ENCODE data around the gene RUNX3. TPM values are rescaled to one million over a fixed set of nuclear protein-coding genes. Genes with fewer than 3 reads are reported as not detected.

Gene RUNX3
- total and polyA plus RNA-seq, 2 of the 8 experiments (the other 6 are each of a cell fraction or from before 2014, with no cell fraction given) = 0.62 to 0.82 TPM

DNA sequence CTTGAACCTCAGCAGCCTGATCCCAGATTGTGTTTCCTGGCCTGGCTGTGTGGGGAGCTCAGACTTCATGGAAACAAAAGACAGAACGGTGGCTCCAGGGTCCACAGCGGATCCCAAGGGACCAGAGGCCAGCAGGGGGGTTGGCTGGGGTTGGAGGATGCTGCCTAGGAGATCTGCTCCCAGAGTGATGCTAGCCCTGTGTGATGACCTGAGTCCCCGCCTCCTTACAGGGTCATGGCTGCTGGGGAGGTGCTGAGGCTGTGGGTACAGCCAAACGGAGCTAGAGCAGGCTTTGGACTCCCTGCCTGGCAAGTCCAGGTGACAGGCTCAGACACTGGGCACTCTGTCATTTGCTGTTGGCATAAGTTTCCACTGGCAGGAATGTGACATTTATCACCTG is 11.5 kb upstream of the RUNX3 start:
- FAIRE-seq = no peak
- Histone ChIP-seq H3K4me3 (ENCODE audit: extremely low read depth in 1 of 4, insufficient read depth in 2 of 4, low read depth in 3 of 4, low read length in 4 of 4) (no peak overlapping the region), H4K8ac (ENCODE audit: extremely low read depth, insufficient read depth, low read length) (no peak overlapping the region), H3K27ac (ENCODE audit: low read depth, low read length) (no peak overlapping the region), H3K18ac (ENCODE audit: extremely low read depth, low read length) (no peak overlapping the region), H3K9ac (replicated peaks in 1 of 4; ENCODE audit: extremely low read depth in 1 of 4, low read depth in 3 of 4, low read length in 3 of 4) (no peak overlapping the region), H3K4ac (replicated peaks; ENCODE audit: insufficient read length, low read depth, low read length) (no peak overlapping the region), H4K5ac (ENCODE audit: insufficient read length, low read depth, low read length) (no peak overlapping the region), H3K9me3 (ENCODE audit: insufficient read depth in 2 of 2, low read depth in 1 of 2, low read length in 1 of 2) (no peaks in the 10 kb centered on the region), H2BK5ac (ENCODE audit: low read depth, low read length) (no peak overlapping the region), H2BK120ac (replicated peaks; ENCODE audit: low read depth, low read length) (no peak overlapping the region), H3K27me3 (replicated peaks in 1 of 4; ENCODE audit: control insufficient read depth in 3 of 4, extremely low read depth in 1 of 4, insufficient read depth in 3 of 4, low read length in 3 of 4) (no peaks in the 10 kb centered on the region), H3K79me2 (ENCODE audit: control insufficient read depth in 1 of 2, insufficient read depth in 2 of 2, low read length in 2 of 2) (no peaks in the 10 kb centered on the region), H3K79me1 (ENCODE audit: low read depth, low read length) (no peaks in the 10 kb centered on the region), H3K4me2 (ENCODE audit: insufficient read depth in 1 of 2, low read depth in 2 of 2, low read length in 2 of 2) (no peak overlapping the region), H3K23ac (ENCODE audit: insufficient read length) (no peak overlapping the region), H2AFZ (ENCODE audit: low read length) (no peak overlapping the region), H3K14ac (ENCODE audit: insufficient read length) (no peak overlapping the region), H3K56ac (replicated peaks; ENCODE audit: insufficient read length, low read depth, low read length) (no peak overlapping the region), H3K23me2 (ENCODE audit: low read depth, low read length) (no peaks in the 10 kb centered on the region), H4K91ac (replicated peaks; ENCODE audit: insufficient read length, low read length) (no peak overlapping the region), H2BK15ac (ENCODE audit: low read length) (no peak overlapping the region), H3K36me3 (ENCODE audit: control insufficient read depth in 2 of 4, insufficient read depth in 4 of 4, low read length in 3 of 4) (no peaks in the 10 kb centered on the region), H3K4me1 (replicated peaks in 1 of 4; ENCODE audit: control insufficient read depth in 3 of 4, insufficient read depth in 4 of 4, low read length in 3 of 4) (peaks cover 0 to 15% (median 1%) of the 10 kb centered on the region in 4 experiments; a peak in 3 of 7 replicates), H2AK5ac (ENCODE audit: low read depth, low read length) (no peak overlapping the region), H4K20me1 (replicated peaks in 1 of 2; ENCODE audit: control insufficient read depth in 1 of 2, insufficient read depth in 2 of 2, low read length in 2 of 2) (no peaks in the 10 kb centered on the region), H2BK20ac (ENCODE audit: low read length) (no peak overlapping the region), H2BK12ac (ENCODE audit: low read depth, low read length) (no peak overlapping the region)
- WGBS, 2 experiments (ENCODE audit: extremely low coverage in 1 of 2, insufficient coverage in 1 of 2, insufficient read length in 1 of 2, insufficient replicate concordance in 2 of 2, low coverage in 1 of 2, low lambda C conversion rate in 2 of 2, missing lambda C conversion rate in 1 of 2) = 90% methylated on average over 4 of the region's 4 CpGs; no CpG with 5 or more reads in 1 of the 2 experiments
- ChIA-PET POLR2A (ENCODE audit: partially characterized antibody) (interaction anchor here (0.9 to 1.3 kb wide), 2 partner anchors 96 to 291 kb away, joined by 3 read pairs; partner anchors contain the start of gene SYF2), CTCF (ENCODE audit: partially characterized antibody) (interaction anchor here (1.0 to 2.2 kb wide), 7 partner anchors 9 to 96 kb away, joined by 3 to 8 read pairs (median 4); no protein-coding TSS in a partner anchor)
- DNase-seq (ENCODE audit: low read depth in 1 of 2, low spot score in 2 of 2) = no peak
- TF ChIP-seq HDAC6 (IDR thresholded peaks at IDR 0.05; ENCODE audit: low read depth, low read length) (no peak), ATF2 (IDR thresholded peaks at IDR 0.05; ENCODE audit: low read length) (no peak), CEBPB (IDR thresholded peaks at IDR 0.05; ENCODE audit: low read depth, low read length) (no peak), SAP30 (IDR thresholded peaks at IDR 0.05; ENCODE audit: insufficient read depth, insufficient replicate concordance, low read length) (no peak), SUZ12 (IDR thresholded peaks at IDR 0.05; ENCODE audit: low read length) (no peak), CBX8 (IDR thresholded peaks at IDR 0.05; ENCODE audit: borderline replicate concordance, low read depth, low read length) (no peak), RAD21 (IDR thresholded peaks at IDR 0.05 in 1 of 2, conservative IDR thresholded peaks at IDR 0.05 in 1 of 2; ENCODE audit: low read depth in 2 of 2, low read length in 2 of 2) (no peak), KDM1A (IDR thresholded peaks at IDR 0.05; ENCODE audit: borderline replicate concordance, low read length) (no peak), JUND (IDR thresholded peaks at IDR 0.05; ENCODE audit: low read length) (no peak), BRCA1 (IDR thresholded peaks at IDR 0.05; ENCODE audit: low read depth, low read length) (no peak)
- TF ChIP-seq, protein P1, sequence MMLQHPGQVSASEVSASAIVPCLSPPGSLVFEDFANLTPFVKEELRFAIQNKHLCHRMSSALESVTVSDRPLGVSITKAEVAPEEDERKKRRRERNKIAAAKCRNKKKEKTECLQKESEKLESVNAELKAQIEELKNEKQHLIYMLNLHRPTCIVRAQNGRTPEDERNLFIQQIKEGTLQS (IDR thresholded peaks at IDR 0.05; ENCODE audit: insufficient read depth, low read depth, low read length) = no peak

Measured in H1 (cell line).